ENCODE measurements around the gene ATP6AP1.
A peak's percentile ranks its signal among the peaks of the same experiment; 100 is the strongest.

The ATP6AP1 gene

GRCh38 chrX:154403858-154404257 is 24.6 kb upstream of the ATP6AP1 start:
- TF ChIP-seq POLR2A (IDR thresholded peaks at IDR 0.05; ENCODE audit: low read depth, low read length): no peak
- no peak for TF ChIP-seq TAF1 (IDR thresholded peaks at IDR 0.05; ENCODE audit: borderline replicate concordance, low read depth, low read length)
- TF ChIP-seq POLR2AphosphoS5 (IDR thresholded peaks at IDR 0.05; ENCODE audit: low read depth, low read length): no peak
- FAIRE-seq (no peak), DNase-seq (ENCODE audit: insufficient read length) (no peak)

- TF ChIP-seq POLR2A (IDR thresholded peaks at IDR 0.05; ENCODE audit: low read depth, low read length) (no peak), TAF1 (IDR thresholded peaks at IDR 0.05; ENCODE audit: borderline replicate concordance, low read depth, low read length) (no peak)
- DNase-seq (ENCODE audit: insufficient read length) (no peak), FAIRE-seq (no peak)
Observed at GRCh38 chrX:154404625-154405192, 23.8 kb upstream of the ATP6AP1 start.

- FAIRE-seq: peak; percentile 53
- DNase-seq (ENCODE audit: insufficient read length): no peak
- TF ChIP-seq POLR2A (IDR thresholded peaks at IDR 0.05; ENCODE audit: low read depth, low read length): no peak
- TF ChIP-seq TAF1 (IDR thresholded peaks at IDR 0.05; ENCODE audit: borderline replicate concordance, low read depth, low read length): no peak
- TF ChIP-seq POLR2AphosphoS5 (IDR thresholded peaks at IDR 0.05; ENCODE audit: low read depth, low read length): no peak
Observed at GRCh38 chrX:154408659-154409221, 19.7 kb upstream of the ATP6AP1 start.

- peak; percentile 78 for FAIRE-seq
Observed at GRCh38 chrX:154409222-154409871, 19.1 kb upstream of the ATP6AP1 start, which contains the start of gene DNASE1L1. Gene DNASE1L1, minus strand, starts transcription at chrX:154409254. Its CDS starts 3,686 bp downstream, at chrX:154405568.

GRCh38 chrX:154411981-154412340 is 16.5 kb upstream of the ATP6AP1 start:
- no peak; the same call in 1 of the 2 replicates for TF ChIP-seq POLR2AphosphoS5 (IDR thresholded peaks at IDR 0.05; ENCODE audit: low read depth, low read length)
- no peak for TF ChIP-seq TAF1 (IDR thresholded peaks at IDR 0.05; ENCODE audit: borderline replicate concordance, low read depth, low read length)
- no peak for TF ChIP-seq POLR2A (IDR thresholded peaks at IDR 0.05; ENCODE audit: low read depth, low read length)
- peak; percentile 53 for DNase-seq (ENCODE audit: insufficient read length)
- FAIRE-seq: peak; percentile 83

More at GRCh38 chrX:154409222-154409871, 19.1 kb upstream of the ATP6AP1 start, which contains the start of gene DNASE1L1:
- TF ChIP-seq POLR2AphosphoS5 (IDR thresholded peaks at IDR 0.05; ENCODE audit: low read depth, low read length): no peak
- TF ChIP-seq POLR2A (IDR thresholded peaks at IDR 0.05; ENCODE audit: low read depth, low read length): no peak
- no peak for TF ChIP-seq TAF1 (IDR thresholded peaks at IDR 0.05; ENCODE audit: borderline replicate concordance, low read depth, low read length)
- peak; percentile 63 for DNase-seq (ENCODE audit: insufficient read length)

- no peak for TF ChIP-seq POLR2AphosphoS5 (IDR thresholded peaks at IDR 0.05; ENCODE audit: low read depth, low read length)
- no peak for TF ChIP-seq POLR2A (IDR thresholded peaks at IDR 0.05; ENCODE audit: low read depth, low read length)
- no peak for TF ChIP-seq TAF1 (IDR thresholded peaks at IDR 0.05; ENCODE audit: borderline replicate concordance, low read depth, low read length)
- DNase-seq (ENCODE audit: insufficient read length) (no peak), FAIRE-seq (no peak)
Observed at GRCh38 chrX:154412468-154412867, 16.0 kb upstream of the ATP6AP1 start.

GRCh38 chrX:154413142-154413541 is 15.3 kb upstream of the ATP6AP1 start:
- DNase-seq (ENCODE audit: insufficient read length) (no peak), FAIRE-seq (no peak)
- TF ChIP-seq TAF1 (IDR thresholded peaks at IDR 0.05; ENCODE audit: borderline replicate concordance, low read depth, low read length) (no peak), POLR2A (IDR thresholded peaks at IDR 0.05; ENCODE audit: low read depth, low read length) (no peak), POLR2AphosphoS5 (IDR thresholded peaks at IDR 0.05; ENCODE audit: low read depth, low read length) (no peak)

- DNase-seq (ENCODE audit: insufficient read length) (no peak), FAIRE-seq (no peak)
- no peak for TF ChIP-seq TAF1 (IDR thresholded peaks at IDR 0.05; ENCODE audit: borderline replicate concordance, low read depth, low read length)
- no peak for TF ChIP-seq POLR2A (IDR thresholded peaks at IDR 0.05; ENCODE audit: low read depth, low read length)
- no peak for TF ChIP-seq POLR2AphosphoS5 (IDR thresholded peaks at IDR 0.05; ENCODE audit: low read depth, low read length)
Observed at GRCh38 chrX:154417157-154417556, 11.3 kb upstream of the ATP6AP1 start.

DNA sequence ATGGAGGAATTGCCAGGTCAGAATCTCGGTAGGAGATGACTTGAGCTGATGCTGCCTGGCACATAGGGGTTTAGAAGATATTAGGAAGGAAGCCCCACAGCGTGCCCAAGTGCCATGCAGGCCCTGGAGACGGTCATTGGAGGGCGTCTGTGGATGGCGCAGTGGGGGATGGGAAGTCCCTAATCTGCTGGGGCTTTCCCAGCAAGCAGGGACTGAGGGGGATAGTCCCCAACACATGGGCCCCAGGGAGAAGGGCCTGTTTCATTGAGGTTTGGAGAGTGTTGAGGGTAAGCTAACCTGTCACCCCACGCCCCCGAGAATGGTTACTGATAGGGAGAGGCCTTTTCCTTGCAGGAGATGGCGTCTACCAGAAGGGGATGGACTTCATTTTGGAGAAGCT is 9.3 kb upstream of the ATP6AP1 start:
- no peak for DNase-seq (ENCODE audit: insufficient read length)
- no peak for TF ChIP-seq POLR2AphosphoS5 (IDR thresholded peaks at IDR 0.05; ENCODE audit: low read depth, low read length)
- no peak for TF ChIP-seq POLR2A (IDR thresholded peaks at IDR 0.05; ENCODE audit: low read depth, low read length)
- TF ChIP-seq TAF1 (IDR thresholded peaks at IDR 0.05; ENCODE audit: borderline replicate concordance, low read depth, low read length): no peak
- no peak for FAIRE-seq

DNA sequence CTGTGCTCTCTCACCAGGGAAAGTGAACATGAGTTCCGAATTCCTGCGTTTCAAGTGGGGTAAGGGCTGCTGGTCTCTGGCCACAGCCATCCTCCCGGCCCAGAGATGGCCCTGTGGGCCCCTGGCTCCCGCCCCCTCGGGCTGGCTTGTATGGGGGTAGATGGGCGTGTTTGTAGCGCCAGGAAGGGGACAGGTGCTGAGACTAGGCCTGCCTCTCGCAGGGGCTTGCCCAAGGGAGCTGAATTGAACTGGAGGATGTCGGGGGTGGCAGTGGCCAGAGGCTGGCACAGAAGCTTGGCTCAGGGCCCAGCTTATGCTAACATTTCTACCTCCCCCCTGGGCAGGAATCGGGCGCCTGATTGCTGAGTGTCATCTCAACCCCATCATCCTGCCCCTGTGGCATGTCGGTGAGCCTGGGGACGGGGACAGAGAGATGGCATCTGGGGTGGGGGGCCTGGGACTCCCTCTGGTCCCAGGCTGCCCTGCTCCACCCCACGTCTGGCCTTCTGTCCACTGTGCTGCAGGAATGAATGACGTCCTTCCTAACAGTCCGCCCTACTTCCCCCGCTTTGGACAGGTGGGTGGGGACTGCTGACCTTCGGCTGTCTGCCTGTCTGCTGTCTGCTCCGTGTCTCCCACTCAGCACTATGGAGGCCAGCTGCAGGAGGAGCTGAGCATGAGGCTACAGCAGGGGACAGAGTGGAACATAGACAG is 8.6 kb upstream of the ATP6AP1 start:
- no peak for DNase-seq (ENCODE audit: insufficient read length)
- no peak for FAIRE-seq
- TF ChIP-seq TAF1 (IDR thresholded peaks at IDR 0.05; ENCODE audit: borderline replicate concordance, low read depth, low read length): no peak
- no peak for TF ChIP-seq POLR2A (IDR thresholded peaks at IDR 0.05; ENCODE audit: low read depth, low read length)
- no peak for TF ChIP-seq POLR2AphosphoS5 (IDR thresholded peaks at IDR 0.05; ENCODE audit: low read depth, low read length)

- FAIRE-seq (no peak), DNase-seq (ENCODE audit: insufficient read length) (no peak)
- TF ChIP-seq POLR2A (IDR thresholded peaks at IDR 0.05; ENCODE audit: low read depth, low read length) (no peak), TAF1 (IDR thresholded peaks at IDR 0.05; ENCODE audit: borderline replicate concordance, low read depth, low read length) (no peak), POLR2AphosphoS5 (IDR thresholded peaks at IDR 0.05; ENCODE audit: low read depth, low read length) (no peak)
Observed at GRCh38 chrX:154420402-154420756, 8.1 kb upstream of the ATP6AP1 start.

Data from GM12892 (cell line).